GM18507 (cell line): ENCODE data around the gene KLHL24.
"Not testable (repeated sequence)": the region's sequence is repeated elsewhere in the genome, so short reads cannot be mapped to it uniquely, and the experiment has no call there.

ENCODE experiments used
- DNase-seq: peaks from one replicate; pipeline ENCODE4 v3.0.0; 2011; ENCODE audit warnings: low read depth; ENCODE audit not compliant: insufficient read length; ENCODE audit errors: extremely low spot score
- FAIRE-seq: peaks from 2 replicates; lab custom pipeline; 2011; peaks lifted over from hg19 to GRCh38; lab: Jason Lieb, UNC

Gene KLHL24

GRCh38 chr3:183631715-183632114, 3.7 kb upstream of the KLHL24 start:
- DNase-seq (no peak), FAIRE-seq (no peak)

GRCh38 chr3:183632725-183633124, 2.7 kb upstream of the KLHL24 start:
- not testable (repeated sequence) for DNase-seq, FAIRE-seq

- DNase-seq (no peak), FAIRE-seq (no peak)
Measured at GRCh38 chr3:183634707-183635106, 716 bp upstream of the KLHL24 start.

GRCh38 chr3:183635107-183635430, 354 bp upstream of the KLHL24 start:
- FAIRE-seq (no peak), DNase-seq (no peak)

GRCh38 chr3:183636221-183637105, 1.0 kb downstream of the KLHL24 start:
- FAIRE-seq = peak; percentile 91
- DNase-seq = peak; percentile 65

- DNase-seq = no peak
- no peak for FAIRE-seq
Measured at GRCh38 chr3:183637106-183637486, 1.7 kb downstream of the KLHL24 start.

GRCh38 chr3:183637633-183638032, 2.2 kb downstream of the KLHL24 start:
- DNase-seq, FAIRE-seq: not testable (repeated sequence)

- DNase-seq (no peak), FAIRE-seq (no peak)
Measured at GRCh38 chr3:183638101-183638852, 2.9 kb downstream of the KLHL24 start.

GRCh38 chr3:183640635-183641034, 5.2 kb downstream of the KLHL24 start:
- not testable (repeated sequence) for FAIRE-seq

GRCh38 chr3:183641882-183642281, 6.5 kb downstream of the KLHL24 start:
- DNase-seq (no peak), FAIRE-seq (no peak)

More at GRCh38 chr3:183640635-183641034, 5.2 kb downstream of the KLHL24 start:
- not testable (repeated sequence) for DNase-seq

- FAIRE-seq = no peak
- no peak for DNase-seq
Measured at GRCh38 chr3:183644244-183644643, 8.8 kb downstream of the KLHL24 start.

- FAIRE-seq (no peak), DNase-seq (no peak)
Measured at GRCh38 chr3:183645254-183645653, 9.8 kb downstream of the KLHL24 start.

GRCh38 chr3:183650554-183650953, 15.1 kb downstream of the KLHL24 start:
- DNase-seq (no peak), FAIRE-seq (no peak)

GRCh38 chr3:183653209-183654064, 18.0 kb downstream of the KLHL24 start:
- no peak for FAIRE-seq
- DNase-seq = no peak

GRCh38 chr3:183654727-183655126, 19.3 kb downstream of the KLHL24 start:
- FAIRE-seq = no peak
- no peak for DNase-seq

GRCh38 chr3:183662099-183662498, 26.7 kb downstream of the KLHL24 start:
- no peak for FAIRE-seq
- DNase-seq = no peak

- FAIRE-seq (no peak), DNase-seq (no peak)
Measured at GRCh38 chr3:183664913-183665381, 29.5 kb downstream of the KLHL24 start.

GRCh38 chr3:183680061-183680460, 44.6 kb downstream of the KLHL24 start:
- FAIRE-seq (no peak), DNase-seq (no peak)

GRCh38 chr3:183687705-183688104, 52.3 kb downstream of the KLHL24 start:
- FAIRE-seq (no peak), DNase-seq (no peak)

GRCh38 chr3:183688874-183689273, 53.5 kb downstream of the KLHL24 start:
- DNase-seq (no peak), FAIRE-seq (no peak)
